Neural progenitor cell (in vitro differentiated cells): ENCODE results near the gene IGSF22. TPM values are rescaled to one million over a fixed set of nuclear protein-coding genes. Genes with fewer than 3 reads are reported as not detected.
A peak's percentile ranks its signal among the peaks of the same experiment; 100 is the strongest.

Experiments used
- DNase-seq: peaks from one replicate; pipeline ENCODE4 v3.0.0-alpha.2; 2016; ENCODE audit warnings: low spot score
- H2AFZ ChIP-seq: fragments of 200-600 bp; sonication (generic); replicated peaks from 2 replicates; pipeline ENCODE4 v1.6.1; 2016; ENCODE audit warnings: antibody characterized with exemption
- H3F3A ChIP-seq: fragments of 200-600 bp; sonication (generic); 2 replicates; pipeline ENCODE4 v1.6.1; 2016; ENCODE audit warnings: antibody characterized with exemption, low read depth
- H3K27ac ChIP-seq: fragments of 200-600 bp; sonication (generic); 2 replicates; pipeline ENCODE4 v1.5.1; 2016; ENCODE audit warnings: mild to moderate bottlenecking
- H3K27me3 ChIP-seq: fragments of 200-600 bp; sonication (generic); 2 replicates; pipeline ENCODE4 v1.6.1; 2016; ENCODE audit warnings: mild to moderate bottlenecking, moderate library complexity
- H3K36me3 ChIP-seq: fragments of 200-600 bp; sonication (generic); 2 replicates; pipeline ENCODE4 v1.5.1; 2016
- H3K4me1 ChIP-seq: fragments of 200-600 bp; sonication (generic); 2 replicates; pipeline ENCODE4 v1.6.1; 2016; ENCODE audit warnings: mixed run types
- H3K4me2 ChIP-seq: fragments of 200-600 bp; sonication (generic); 2 replicates; pipeline ENCODE4 v1.6.1; 2016
- H3K4me3 ChIP-seq: fragments of 200-600 bp; sonication (generic); 2 replicates; pipeline ENCODE4 v1.5.1; 2016
- H3K79me2 ChIP-seq: fragments of 200-600 bp; sonication (generic); 2 replicates; pipeline ENCODE4 v1.6.1; 2016; ENCODE audit warnings: low read depth
- H3K9ac ChIP-seq: fragments of 200-600 bp; sonication (generic); 2 replicates; pipeline ENCODE4 v1.6.1; 2016
- H3K9me3 ChIP-seq: fragments of 200-600 bp; sonication (generic); 2 replicates; pipeline ENCODE4 v1.5.1; 2016; ENCODE audit warnings: low read depth
- H4K20me1 ChIP-seq: fragments of 200-600 bp; sonication (generic); 2 replicates; pipeline ENCODE4 v1.6.1; 2016; ENCODE audit warnings: low read depth
- H3K27ac Mint-ChIP-seq: 3 replicates; pipeline ENCODE4 v1.8.0; 2021; ENCODE audit warnings: mixed read lengths
- H3K27me3 Mint-ChIP-seq: 2 replicates; pipeline ENCODE4 v1.8.0; 2022; ENCODE audit warnings: low read depth, mild to moderate bottlenecking, inconsistent platforms, moderate library complexity, mixed read lengths; ENCODE audit not compliant: insufficient read depth
- H3K36me3 Mint-ChIP-seq: 3 replicates; pipeline ENCODE4 v1.8.0; 2021; ENCODE audit warnings: mixed read lengths
- H3K4me1 Mint-ChIP-seq: 3 replicates; pipeline ENCODE4 v1.8.0; 2021; ENCODE audit warnings: mixed read lengths
- H3K4me3 Mint-ChIP-seq: 3 replicates; pipeline ENCODE4 v1.8.0; 2021; ENCODE audit warnings: mild to moderate bottlenecking, moderate library complexity, mixed read lengths
- H3K9me3 Mint-ChIP-seq: 3 replicates; pipeline ENCODE4 v1.8.0; 2020; ENCODE audit warnings: mixed read lengths
- CTCF ChIP-seq: fragments of 200-600 bp; sonication (generic); IDR thresholded peaks from 2 replicates; pipeline ENCODE4 v1.5.1; 2017; ENCODE audit warnings: antibody characterized with exemption, mild to moderate bottlenecking
- EZH2 ChIP-seq: fragments of 200-600 bp; sonication (generic); IDR thresholded peaks from 2 replicates; pipeline ENCODE4 v1.6.1; 2017; ENCODE audit warnings: antibody characterized with exemption, mild to moderate bottlenecking, moderate library complexity
- EZH2phosphoT487 ChIP-seq: fragments of 200-600 bp; sonication (generic); IDR thresholded peaks from 2 replicates; pipeline ENCODE4 v1.6.1; 2017; ENCODE audit warnings: antibody characterized with exemption
- total RNA-seq: library from RNA; depleted of rRNA; stranded (reverse); fragments of >200 nt; gene quantifications from 2 replicates; pipeline ENCODE4 v1.2.3, GENCODE V29; 2015; ENCODE audit warnings: low replicate concordance

The IGSF22 gene
- total RNA-seq, 1 donor from 2014 or later = 0.41 TPM

GRCh38 chr11:18703001-18703763, 22.8 kb downstream of the IGSF22 start:
- H3K36me3 ChIP-seq = no peaks in the 10 kb centered on the region
- H3K27me3 ChIP-seq = peaks cover 49% of the 10 kb centered on the region
- TF ChIP-seq EZH2phosphoT487 = peak; percentile 59
- no peak for TF ChIP-seq EZH2
- no peaks in the 10 kb centered on the region for H3F3A ChIP-seq
- DNase-seq = peak; percentile 23
- no peak overlapping the region for H3K4me3 ChIP-seq
- H3K27me3 Mint-ChIP-seq = peaks cover 12% of the 10 kb centered on the region
- H3K4me1 Mint-ChIP-seq = peaks cover 19% of the 10 kb centered on the region
- H3K36me3 Mint-ChIP-seq = no peaks in the 10 kb centered on the region
- H2AFZ ChIP-seq = no peak overlapping the region
- H3K79me2 ChIP-seq = no peaks in the 10 kb centered on the region
- peaks cover 2% of the 10 kb centered on the region for H4K20me1 ChIP-seq
- H3K27ac ChIP-seq = no peak overlapping the region
- H3K4me2 ChIP-seq = peak overlapping the region; percentile 23
- H3K9me3 ChIP-seq = no peaks in the 10 kb centered on the region
- H3K4me1 ChIP-seq = peaks cover 4% of the 10 kb centered on the region
- H3K4me3 Mint-ChIP-seq = no peak overlapping the region
- no peak overlapping the region for H3K27ac Mint-ChIP-seq
- H3K9ac ChIP-seq = no peak overlapping the region
- no peaks in the 10 kb centered on the region for H3K9me3 Mint-ChIP-seq

DNA sequence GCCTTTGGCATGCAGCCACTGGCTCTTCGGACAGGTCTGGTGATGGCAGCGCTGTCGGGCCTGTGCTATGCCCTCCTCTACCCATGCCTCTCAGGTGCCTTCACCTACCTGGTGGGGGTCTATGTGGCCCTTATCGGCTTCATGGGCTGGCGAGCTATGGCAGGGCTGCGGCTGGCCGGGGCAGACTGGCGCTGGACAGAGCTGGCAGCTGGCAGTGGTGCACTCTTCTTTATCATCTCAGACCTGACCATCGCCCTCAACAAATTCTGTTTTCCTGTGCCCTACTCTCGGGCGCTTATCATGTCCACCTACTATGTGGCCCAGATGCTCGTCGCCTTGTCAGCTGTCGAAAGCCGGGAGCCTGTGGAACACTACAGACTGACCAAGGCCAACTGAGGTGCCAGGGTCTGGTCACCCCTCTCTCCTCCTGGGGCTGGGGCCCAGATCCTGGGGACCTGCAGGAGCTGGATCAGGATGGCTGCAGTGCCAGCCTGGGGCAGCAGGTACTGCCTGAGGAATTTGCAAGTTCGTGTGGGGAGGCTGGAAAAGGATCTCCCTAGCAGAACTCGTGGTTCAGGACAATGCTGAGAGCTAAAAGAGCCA, 24.3 kb downstream of the IGSF22 start:
- no peak overlapping the region for H3K9ac ChIP-seq
- H3K4me1 ChIP-seq = peaks cover 4% of the 10 kb centered on the region
- peaks cover 8% of the 10 kb centered on the region for H4K20me1 ChIP-seq
- Mint-ChIP-seq H3K36me3 (no peaks in the 10 kb centered on the region), H3K4me1 (peaks cover 21% of the 10 kb centered on the region), H3K4me3 (no peak overlapping the region), H3K9me3 (no peaks in the 10 kb centered on the region), H3K27me3 (peaks cover 17% of the 10 kb centered on the region), H3K27ac (no peak overlapping the region)
- DNase-seq = no peak
- H3K27ac ChIP-seq = no peak overlapping the region
- H3K27me3 ChIP-seq = peaks cover 49% of the 10 kb centered on the region
- no peak overlapping the region for H3K4me2 ChIP-seq
- no peaks in the 10 kb centered on the region for H3F3A ChIP-seq
- no peak overlapping the region for H2AFZ ChIP-seq
- TF ChIP-seq CTCF = no peak
- TF ChIP-seq EZH2phosphoT487 = no peak
- TF ChIP-seq EZH2 = no peak
- no peaks in the 10 kb centered on the region for H3K36me3 ChIP-seq
- no peak overlapping the region for H3K4me3 ChIP-seq
- no peaks in the 10 kb centered on the region for H3K9me3 ChIP-seq
- no peaks in the 10 kb centered on the region for H3K79me2 ChIP-seq

- no peak for TF ChIP-seq EZH2
- Histone ChIP-seq H3K27me3 (peaks cover 56% of the 10 kb centered on the region), H3K36me3 (no peaks in the 10 kb centered on the region), H2AFZ (no peak overlapping the region), H4K20me1 (peaks cover 8% of the 10 kb centered on the region), H3K9ac (no peak overlapping the region), H3F3A (no peaks in the 10 kb centered on the region), H3K4me2 (no peak overlapping the region), H3K9me3 (no peaks in the 10 kb centered on the region), H3K79me2 (no peaks in the 10 kb centered on the region), H3K27ac (no peak overlapping the region), H3K4me1 (peaks cover 4% of the 10 kb centered on the region), H3K4me3 (no peak overlapping the region)
- DNase-seq = no peak
- Mint-ChIP-seq H3K36me3 (no peaks in the 10 kb centered on the region), H3K27me3 (peaks cover 17% of the 10 kb centered on the region), H3K9me3 (no peaks in the 10 kb centered on the region), H3K27ac (no peak overlapping the region), H3K4me1 (peaks cover 21% of the 10 kb centered on the region), H3K4me3 (peak overlapping the region; percentile 63)
Measured at GRCh38 chr11:18700872-18701271, 25.1 kb downstream of the IGSF22 start.

DNA sequence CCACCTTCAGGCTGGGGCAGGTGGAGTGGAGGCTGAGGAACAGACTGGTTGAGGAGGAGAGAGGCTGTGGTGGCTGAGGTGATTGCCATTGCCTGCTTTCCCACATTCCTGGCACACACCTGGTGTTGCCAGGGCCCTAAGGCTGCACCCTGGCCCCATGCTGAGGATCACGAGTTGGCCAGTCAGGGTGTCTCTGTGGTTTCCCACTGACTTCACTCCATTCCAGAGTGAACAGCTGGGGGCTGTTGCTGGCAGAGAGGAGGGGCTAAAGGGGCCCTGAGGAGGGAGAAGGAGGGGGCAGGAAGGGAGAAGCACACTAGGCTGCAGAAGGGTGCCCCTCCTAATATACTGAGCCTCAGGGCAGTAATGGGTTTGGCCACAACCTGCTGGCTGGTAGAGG, 25.6 kb downstream of the IGSF22 start:
- H3K79me2 ChIP-seq = no peaks in the 10 kb centered on the region
- no peaks in the 10 kb centered on the region for H3F3A ChIP-seq
- H4K20me1 ChIP-seq = peaks cover 8% of the 10 kb centered on the region
- no peak for DNase-seq
- no peak overlapping the region for H2AFZ ChIP-seq
- no peak overlapping the region for H3K27ac ChIP-seq
- peaks cover 61% of the 10 kb centered on the region for H3K27me3 ChIP-seq
- no peak overlapping the region for H3K9ac ChIP-seq
- H3K27ac Mint-ChIP-seq = no peak overlapping the region
- H3K4me3 Mint-ChIP-seq = peak overlapping the region; percentile 86
- TF ChIP-seq EZH2 (no peak), CTCF (no peak), EZH2phosphoT487 (no peak)
- H3K36me3 ChIP-seq = no peaks in the 10 kb centered on the region
- H3K27me3 Mint-ChIP-seq = peaks cover 21% of the 10 kb centered on the region
- no peak overlapping the region for H3K4me2 ChIP-seq
- H3K9me3 ChIP-seq = no peaks in the 10 kb centered on the region
- H3K4me3 ChIP-seq = no peak overlapping the region
- peaks cover 4% of the 10 kb centered on the region for H3K4me1 ChIP-seq
- no peaks in the 10 kb centered on the region for H3K9me3 Mint-ChIP-seq
- H3K4me1 Mint-ChIP-seq = peaks cover 21% of the 10 kb centered on the region
- no peaks in the 10 kb centered on the region for H3K36me3 Mint-ChIP-seq
